Measurements from ENCODE around the gene MNX1.

GRCh38 chr7:156984174-156984891 lies 26.1 kb downstream of the MNX1 start:
- TF ChIP-seq, protein P1, sequence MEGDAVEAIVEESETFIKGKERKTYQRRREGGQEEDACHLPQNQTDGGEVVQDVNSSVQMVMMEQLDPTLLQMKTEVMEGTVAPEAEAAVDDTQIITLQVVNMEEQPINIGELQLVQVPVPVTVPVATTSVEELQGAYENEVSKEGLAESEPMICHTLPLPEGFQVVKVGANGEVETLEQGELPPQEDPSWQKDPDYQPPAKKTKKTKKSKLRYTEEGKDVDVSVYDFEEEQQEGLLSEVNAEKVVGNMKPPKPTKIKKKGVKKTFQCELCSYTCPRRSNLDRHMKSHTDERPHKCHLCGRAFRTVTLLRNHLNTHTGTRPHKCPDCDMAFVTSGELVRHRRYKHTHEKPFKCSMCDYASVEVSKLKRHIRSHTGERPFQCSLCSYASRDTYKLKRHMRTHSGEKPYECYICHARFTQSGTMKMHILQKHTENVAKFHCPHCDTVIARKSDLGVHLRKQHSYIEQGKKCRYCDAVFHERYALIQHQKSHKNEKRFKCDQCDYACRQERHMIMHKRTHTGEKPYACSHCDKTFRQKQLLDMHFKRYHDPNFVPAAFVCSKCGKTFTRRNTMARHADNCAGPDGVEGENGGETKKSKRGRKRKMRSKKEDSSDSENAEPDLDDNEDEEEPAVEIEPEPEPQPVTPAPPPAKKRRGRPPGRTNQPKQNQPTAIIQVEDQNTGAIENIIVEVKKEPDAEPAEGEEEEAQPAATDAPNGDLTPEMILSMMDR (IDR thresholded peaks at IDR 0.05): no peak
- no peak for TF ChIP-seq EZH2 (IDR thresholded peaks at IDR 0.05)
- TF ChIP-seq EZH2phosphoT487 (IDR thresholded peaks at IDR 0.05): no peak
